HG02943 (cell line): ENCODE results near the gene FAM117A.
"Not testable (repeated sequence)": the region's sequence is repeated elsewhere in the genome, so short reads cannot be mapped to it uniquely, and the experiment has no call there.

Source experiments
- ATAC-seq: cut with Tn5 transposase; IDR thresholded peaks from one replicate; pipeline ENCODE4 v1.9.1; 2021; ENCODE audit warnings: mild to moderate bottlenecking, low read depth, moderate library complexity; ENCODE audit not compliant: unreplicated experiment

The FAM117A gene

GRCh38 chr17:49681106-49681979 is 82.6 kb downstream of the FAM117A start:
- no peak for ATAC-seq

- ATAC-seq = no peak
Observed at GRCh38 chr17:49680314-49680713, 83.6 kb downstream of the FAM117A start.

- ATAC-seq = peak; percentile 70
Observed at GRCh38 chr17:49677933-49678847, 85.7 kb downstream of the FAM117A start, which contains the start of gene SPOP. SPOP (minus strand) TSS chr17:49678097; CDS start chr17:49622810, 55,287 bp downstream.

- peak; percentile 50 for ATAC-seq
Observed at GRCh38 chr17:49677134-49677932, 86.6 kb downstream of the FAM117A start.

GRCh38 chr17:49676276-49676868 is 87.6 kb downstream of the FAM117A start:
- no peak for ATAC-seq

GRCh38 chr17:49674507-49674906 is 89.4 kb downstream of the FAM117A start:
- no peak for ATAC-seq

GRCh38 chr17:49673679-49674078 is 90.3 kb downstream of the FAM117A start:
- ATAC-seq = not testable (repeated sequence)

GRCh38 chr17:49670641-49671040 is 93.3 kb downstream of the FAM117A start:
- no peak for ATAC-seq

- ATAC-seq = no peak
Observed at GRCh38 chr17:49670002-49670401, 93.9 kb downstream of the FAM117A start.

GRCh38 chr17:49667854-49668253 is 96.1 kb downstream of the FAM117A start:
- no peak for ATAC-seq

- ATAC-seq = no peak
Observed at GRCh38 chr17:49664706-49665211, 99.2 kb downstream of the FAM117A start.
